GM21619 (cell line): ENCODE data around the gene C18orf32.
"Not testable (repeated sequence)": the region's sequence is repeated elsewhere in the genome, so short reads cannot be mapped to it uniquely, and the experiment has no call there.

Experiments used
- ATAC-seq: cut with Tn5 transposase; IDR thresholded peaks from one replicate; pipeline ENCODE4 v1.9.1; 2021; ENCODE audit not compliant: unreplicated experiment

C18orf32 gene

GRCh38 chr18:49503931-49504330 lies 16.9 kb upstream of the C18orf32 start:
- no peak for ATAC-seq

DNA sequence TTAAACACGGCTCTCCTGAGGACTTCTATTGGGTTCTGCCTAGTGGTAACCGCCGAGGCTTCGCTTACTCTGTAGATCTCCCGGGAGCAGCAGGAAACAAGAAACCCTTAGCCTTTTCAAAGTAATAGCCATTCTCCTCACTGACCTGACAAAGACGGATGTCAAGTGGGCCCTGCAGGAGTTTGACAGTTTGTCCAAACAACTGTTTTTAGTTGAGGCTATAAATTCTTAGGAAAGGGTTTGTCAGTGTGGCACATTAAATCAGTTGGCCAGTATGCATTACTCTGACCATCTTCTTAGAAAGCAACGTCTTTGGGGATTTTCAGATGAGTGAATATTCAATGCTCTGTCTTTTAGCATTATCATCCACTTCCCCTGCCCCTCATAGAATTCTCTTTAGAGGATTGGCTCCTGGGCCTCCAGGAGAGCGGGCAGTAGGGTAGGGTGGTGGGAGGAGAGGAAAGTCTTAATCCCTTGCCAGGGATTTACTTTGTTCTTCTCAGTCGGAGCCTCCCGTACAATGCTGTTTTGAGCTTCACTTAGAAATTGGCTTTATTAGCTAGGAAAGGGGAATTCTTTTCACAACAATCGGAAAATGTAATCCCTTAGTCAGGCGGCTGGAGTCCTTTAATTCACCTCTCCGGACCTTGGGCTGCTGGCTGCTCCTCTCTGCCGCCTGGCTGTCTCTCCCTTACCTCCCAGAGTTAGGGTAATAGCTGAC lies 13.3 kb upstream of the C18orf32 start:
- ATAC-seq, result no peak

- no peak for ATAC-seq
Measured at GRCh38 chr18:49499046-49499637, 12.1 kb upstream of the C18orf32 start.

DNA sequence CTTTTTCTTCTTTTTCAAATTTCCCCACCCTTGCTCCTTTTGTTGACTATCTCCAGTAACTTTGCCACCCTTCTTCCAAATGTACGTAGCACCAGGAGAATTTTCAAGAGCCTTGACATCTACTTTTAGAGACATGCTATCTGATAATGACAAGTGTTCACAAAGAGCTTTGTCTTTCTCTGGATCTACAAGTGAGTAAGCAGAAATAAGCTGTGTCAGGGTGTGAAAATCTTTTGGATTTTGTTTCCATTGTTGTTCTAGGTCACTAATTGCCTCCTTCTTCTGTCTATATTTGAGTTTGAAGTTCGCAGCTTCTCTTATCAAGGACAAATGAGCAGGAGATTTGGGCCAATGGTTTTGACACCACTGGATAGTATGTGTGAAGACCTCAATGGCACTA lies 8.4 kb upstream of the C18orf32 start:
- no peak for ATAC-seq

DNA sequence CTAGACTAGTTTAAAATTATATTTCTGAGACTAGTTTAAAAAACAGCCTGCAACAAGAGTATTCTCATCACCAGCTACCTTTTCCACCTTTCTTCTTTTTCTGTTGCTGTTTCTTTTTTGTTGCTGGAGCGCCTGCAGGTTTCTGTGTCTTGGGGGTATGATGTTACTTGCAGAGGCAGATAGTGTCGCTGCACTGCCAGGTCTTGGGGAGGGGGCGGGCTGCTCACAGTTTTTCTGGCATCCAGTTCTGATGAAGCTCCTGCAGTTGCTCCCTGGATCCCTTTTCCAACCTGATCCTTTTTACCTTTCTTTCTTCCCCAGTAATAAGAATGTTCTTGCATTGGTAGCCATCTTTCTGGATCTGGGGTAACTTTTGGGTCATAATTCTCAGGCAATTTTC lies 8.0 kb upstream of the C18orf32 start:
- no peak for ATAC-seq

DNA sequence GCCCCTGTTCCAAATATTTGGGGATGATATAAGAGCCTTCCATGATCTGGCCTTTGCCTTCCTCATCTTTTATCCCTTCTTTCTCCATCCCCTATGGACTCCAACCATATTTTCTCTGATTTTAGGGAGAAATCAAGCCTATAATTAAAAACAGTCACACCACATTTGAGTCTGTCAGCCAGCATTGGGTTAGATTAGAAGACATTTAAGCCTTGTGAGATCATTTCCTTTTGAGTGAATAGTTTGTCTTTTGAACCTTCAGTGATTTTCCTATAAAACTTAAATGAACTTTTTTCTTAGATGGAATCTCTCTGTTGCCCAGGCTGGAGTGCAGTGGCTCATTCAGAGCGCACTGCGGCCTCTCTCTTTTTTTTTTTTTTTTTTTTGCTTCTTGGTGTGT lies 7.6 kb upstream of the C18orf32 start:
- ATAC-seq, result no peak

DNA sequence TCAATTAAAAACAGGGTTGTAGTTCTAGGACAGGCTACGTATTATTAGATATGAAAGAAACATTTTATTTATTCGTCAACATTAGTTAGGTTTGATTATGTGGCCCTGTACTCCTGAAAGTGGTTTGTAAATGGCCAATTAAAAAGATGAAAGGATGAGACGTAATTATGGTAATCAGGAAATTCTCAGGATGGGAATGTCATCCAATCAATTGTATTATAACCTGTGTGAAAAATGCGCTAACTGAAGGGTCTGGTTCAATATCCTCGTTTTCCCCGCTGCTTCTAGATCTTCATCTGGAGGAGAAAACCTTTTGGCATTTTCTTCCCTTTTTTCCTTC lies 5.6 kb upstream of the C18orf32 start:
- no peak for ATAC-seq

GRCh38 chr18:49491857-49492693 lies 5.0 kb upstream of the C18orf32 start, which contains the start of gene RPL17:
RPL17 (minus strand) TSS chr18:49492465.
- peak; percentile 73 for ATAC-seq

- no peak for ATAC-seq
Measured at GRCh38 chr18:49491534-49491856, 4.5 kb upstream of the C18orf32 start.

DNA sequence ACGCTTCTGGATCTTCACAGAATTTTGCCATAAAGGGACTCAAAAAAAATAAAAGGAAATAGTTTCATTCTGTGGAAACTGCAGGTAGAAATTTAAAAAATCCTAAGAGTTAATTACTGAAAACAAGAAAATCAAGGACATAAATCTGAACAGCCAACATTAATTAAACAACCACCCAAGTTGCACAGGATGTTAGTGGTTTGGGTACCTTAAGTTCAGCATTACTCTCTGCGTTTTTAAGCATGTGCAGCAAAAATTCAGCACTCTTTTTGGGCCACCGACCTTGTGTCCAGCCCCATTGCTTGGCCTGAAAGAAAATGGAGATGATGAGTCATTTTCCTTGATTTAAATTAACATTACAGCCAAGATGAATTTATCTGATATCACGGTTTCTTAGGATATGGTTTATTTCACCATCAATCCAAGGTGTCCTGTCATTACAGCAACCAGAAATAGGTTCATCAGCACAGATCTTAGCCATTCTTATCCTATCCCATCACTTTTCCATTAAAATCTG lies 3.3 kb upstream of the C18orf32 start:
- no peak for ATAC-seq

DNA sequence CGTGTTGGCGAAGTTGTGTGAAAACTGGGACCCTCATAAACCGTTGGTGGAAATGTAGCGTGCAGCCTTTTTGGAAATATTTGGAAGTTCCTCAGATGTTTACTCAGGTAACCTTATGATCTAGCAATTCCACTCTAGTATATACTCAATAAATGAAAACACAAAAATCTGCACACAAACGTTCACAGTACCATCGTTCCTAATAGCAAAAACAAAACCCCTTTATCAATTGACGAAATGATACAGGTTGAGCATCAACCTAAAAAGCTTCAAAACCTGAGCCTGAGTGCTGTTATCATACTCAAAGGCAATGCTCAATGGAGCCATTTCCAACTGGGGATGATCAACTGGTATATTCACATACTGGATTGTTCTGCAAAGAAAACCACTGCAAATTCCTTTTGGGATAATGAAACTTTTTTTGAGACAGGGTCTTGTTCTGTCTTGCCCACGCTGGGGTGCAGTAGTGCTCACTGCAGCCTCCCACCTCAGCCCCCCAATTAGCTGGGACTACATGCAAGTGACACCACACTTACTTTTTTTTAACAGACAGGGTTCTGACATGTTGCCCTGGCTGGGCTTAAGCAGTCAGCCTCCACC lies 777 bp upstream of the C18orf32 start:
- no peak for ATAC-seq

DNA sequence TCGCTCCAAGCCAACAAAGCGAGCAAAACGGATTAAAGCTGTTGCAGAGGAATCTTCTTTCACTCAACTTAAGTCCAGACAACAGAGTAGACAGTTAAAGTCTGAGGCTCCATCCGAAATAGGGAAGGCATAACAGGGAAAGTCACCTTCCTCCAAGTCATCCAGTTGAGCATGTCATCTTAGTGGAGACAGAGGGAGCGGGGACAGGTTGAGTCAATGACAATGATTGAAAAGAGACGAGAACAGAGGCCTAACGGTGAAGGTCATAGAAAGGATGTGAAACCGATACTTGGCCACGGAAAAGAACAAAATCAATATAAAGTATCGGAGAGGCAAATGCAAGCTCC lies 455 bp downstream of the C18orf32 start:
- no peak for ATAC-seq

DNA sequence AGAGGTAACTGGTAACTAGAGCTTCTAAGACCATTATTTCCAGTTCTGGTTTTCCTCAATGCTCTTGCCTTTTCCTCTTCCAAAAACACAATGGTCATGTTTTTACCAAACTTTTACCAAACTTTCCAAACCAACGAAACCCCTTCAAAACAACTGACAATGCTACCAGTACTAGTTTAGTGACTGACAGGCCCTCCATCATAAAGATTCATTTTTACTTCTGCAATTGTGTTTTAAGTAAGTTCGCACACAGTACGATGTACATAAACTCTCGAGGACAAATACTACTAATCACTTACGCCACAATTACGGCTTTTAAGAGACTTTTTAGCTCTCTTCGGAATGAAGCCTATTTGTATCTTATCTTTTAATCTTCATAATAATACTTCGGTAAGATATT lies 900 bp downstream of the C18orf32 start:
- no peak for ATAC-seq

DNA sequence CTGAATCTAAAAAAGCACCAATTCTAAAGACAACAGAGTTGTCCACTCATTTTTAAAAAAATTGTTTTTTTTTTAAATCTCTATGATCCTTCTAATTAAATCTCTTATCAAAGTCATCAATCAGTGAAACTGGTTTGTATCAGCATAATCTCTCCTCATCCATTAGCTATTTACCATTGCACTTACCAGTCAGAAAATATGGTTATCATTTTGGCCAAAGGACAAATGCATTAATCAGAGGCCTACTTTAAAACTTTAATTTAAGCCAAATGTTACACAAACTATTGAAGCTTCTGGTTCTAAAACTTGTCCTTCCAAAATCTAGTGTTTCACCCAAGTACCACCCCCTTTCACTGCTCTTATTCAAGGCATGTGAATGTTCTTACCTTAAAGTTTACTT lies 3.8 kb downstream of the C18orf32 start:
- no peak for ATAC-seq

GRCh38 chr18:49481907-49482306 lies 5.1 kb downstream of the C18orf32 start:
- ATAC-seq, result no peak

- no peak for ATAC-seq
Measured at GRCh38 chr18:49481317-49481716, 5.7 kb downstream of the C18orf32 start.

DNA sequence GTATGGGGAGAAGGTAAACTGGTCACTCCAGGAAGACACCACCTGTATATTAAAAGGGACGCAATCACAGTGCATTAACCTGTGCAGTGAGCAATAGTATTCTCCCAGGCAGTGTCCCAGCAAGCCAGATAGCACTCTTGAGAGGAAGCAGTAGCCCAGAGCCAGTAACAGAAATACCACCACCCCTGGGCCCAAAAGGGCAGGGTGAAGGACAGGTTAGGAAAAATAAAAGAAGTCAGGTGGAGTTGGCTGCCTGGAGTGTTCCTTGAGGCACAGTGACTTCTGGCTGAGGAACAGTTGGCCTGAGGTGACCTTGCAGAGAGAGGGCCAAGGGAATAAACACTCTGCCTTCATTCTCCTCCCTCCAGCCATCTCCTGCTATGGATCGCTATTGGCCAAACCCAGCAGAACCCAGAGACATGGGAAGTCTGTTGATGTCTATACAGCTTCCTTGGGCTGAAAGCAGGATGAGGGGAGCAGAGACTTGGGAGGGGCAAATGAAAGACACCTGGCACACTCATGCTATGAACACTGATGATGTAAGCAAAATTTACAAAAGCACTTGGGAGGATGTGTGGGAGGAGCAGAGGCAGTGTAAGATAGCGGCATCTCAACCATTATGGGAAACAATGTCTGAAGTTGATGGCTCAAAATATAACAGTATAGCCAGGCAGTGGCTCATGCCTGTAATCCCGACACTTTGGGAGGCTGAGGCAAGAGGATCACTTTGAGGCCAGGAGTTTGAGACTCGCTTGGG lies 7.5 kb downstream of the C18orf32 start:
- ATAC-seq, result no peak

DNA sequence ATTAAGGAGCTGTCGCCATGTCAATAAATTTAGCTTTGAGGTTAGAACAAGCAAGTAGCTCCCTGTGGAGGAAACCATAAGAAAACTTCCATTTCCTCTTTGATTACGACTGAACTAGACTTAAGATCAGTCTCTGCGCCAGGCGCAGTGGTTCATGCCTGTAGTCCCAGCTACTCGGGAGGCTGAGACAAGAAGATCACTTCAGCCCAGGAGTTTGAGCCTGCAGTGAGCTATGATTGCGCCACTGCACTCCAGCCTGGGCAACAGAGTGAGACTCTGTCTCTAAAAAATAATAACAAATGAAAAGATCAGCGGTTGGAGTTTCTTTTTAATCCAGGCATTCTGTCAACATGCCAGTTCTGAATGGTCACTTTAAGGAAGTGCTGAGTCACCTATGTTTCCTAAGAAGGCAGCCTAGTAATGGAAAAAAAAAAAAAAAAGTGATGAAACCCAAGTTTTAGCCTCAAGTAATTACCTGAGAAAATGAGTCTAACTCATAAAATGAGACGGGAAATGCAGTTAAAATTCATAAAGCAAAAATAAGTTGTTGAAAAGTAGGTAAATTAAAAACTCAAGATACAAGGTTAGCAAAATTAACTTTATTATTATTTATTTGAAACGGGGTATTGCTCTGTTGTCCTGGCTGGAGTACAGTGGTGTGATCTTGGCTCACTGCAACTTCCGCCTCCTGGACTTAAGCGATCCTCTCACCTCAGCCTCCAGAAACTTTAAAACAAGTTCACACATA lies 10.2 kb downstream of the C18orf32 start:
- ATAC-seq, result no peak

DNA sequence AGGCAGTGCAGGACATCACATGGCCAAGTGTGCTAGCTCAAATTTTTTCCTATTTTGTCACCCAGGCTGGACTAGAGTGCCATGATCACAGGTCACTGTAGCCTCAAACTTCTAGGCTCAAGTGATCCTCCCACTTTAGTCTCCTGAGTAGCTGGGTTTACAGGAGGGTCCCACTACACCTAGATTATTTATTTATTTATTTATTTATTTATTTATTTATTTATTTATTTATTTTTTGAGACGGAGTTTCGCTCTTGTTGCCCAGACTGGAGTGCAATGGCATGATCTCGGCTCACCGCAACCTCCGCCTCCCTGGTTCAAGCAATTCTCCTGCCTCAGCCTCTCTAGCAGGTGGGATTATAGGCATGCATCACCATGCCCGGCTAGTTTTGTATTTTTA lies 12.1 kb downstream of the C18orf32 start:
- ATAC-seq, result not testable (repeated sequence)

- ATAC-seq, result no peak
Measured at GRCh38 chr18:49473721-49474120, 13.3 kb downstream of the C18orf32 start.
